ENCODE results near the gene TIMM17A.

Gene TIMM17A

GRCh38 chr1:202004711-202005110 is 49.4 kb downstream of the TIMM17A start:
- TF ChIP-seq ZNF274 (IDR thresholded peaks at IDR 0.05; ENCODE audit: low read depth, low read length) (no peak), YY1 (IDR thresholded peaks at IDR 0.05; ENCODE audit: insufficient read depth, insufficient read length) (no peak), SUZ12 (IDR thresholded peaks at IDR 0.05; ENCODE audit: extremely low read depth, insufficient read depth, insufficient read length) (no peak)
- Histone ChIP-seq H3K9ac (ENCODE audit: insufficient read length, low read depth) (no peak overlapping the region), H3K36me3 (ENCODE audit: insufficient read depth, insufficient read length, low read length) (peaks cover 63% of the 10 kb centered on the region), H3K4me1 (ENCODE audit: insufficient read depth, insufficient read length) (peaks cover 22% of the 10 kb centered on the region), H3K4me3 (ENCODE audit: insufficient read length, low read depth) (no peak overlapping the region), H3K9me3 (ENCODE audit: insufficient read depth, low read length) (no peaks in the 10 kb centered on the region), H3K27me3 (ENCODE audit: insufficient read depth, insufficient read length) (no peaks in the 10 kb centered on the region)
- no peak for DNase-seq (ENCODE audit: low read depth, low spot score)

DNA sequence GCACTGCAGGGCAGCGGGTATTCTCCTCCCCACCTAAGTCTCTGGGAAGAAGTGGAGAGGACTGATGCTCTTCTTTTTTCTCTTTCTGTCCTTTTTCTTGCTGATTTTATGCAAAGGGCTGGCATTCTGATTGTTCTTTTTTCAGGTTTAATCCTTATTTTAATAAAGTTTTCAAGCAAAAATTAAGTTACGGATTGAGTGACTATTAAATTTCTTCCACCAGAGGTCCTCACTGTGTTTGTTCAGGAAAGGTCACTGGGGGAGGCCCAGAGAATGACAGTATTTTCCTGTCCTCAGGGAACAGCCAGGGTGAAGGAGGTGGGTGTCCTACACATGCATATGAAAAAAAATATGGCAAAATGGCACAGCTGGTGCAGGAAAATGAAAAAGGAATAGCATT is 50.7 kb downstream of the TIMM17A start:
- peaks cover 51% of the 10 kb centered on the region for H3K36me3 ChIP-seq (ENCODE audit: insufficient read depth, insufficient read length, low read length)
- H3K27me3 ChIP-seq (ENCODE audit: insufficient read depth, insufficient read length): no peaks in the 10 kb centered on the region
- peaks cover 27% of the 10 kb centered on the region for H3K4me1 ChIP-seq (ENCODE audit: insufficient read depth, insufficient read length)
- H3K9me3 ChIP-seq (ENCODE audit: insufficient read depth, low read length): no peaks in the 10 kb centered on the region
- DNase-seq (ENCODE audit: low read depth, low spot score): no peak
- no peak overlapping the region for H3K4me3 ChIP-seq (ENCODE audit: insufficient read length, low read depth)
- no peak for TF ChIP-seq ZNF274 (IDR thresholded peaks at IDR 0.05; ENCODE audit: low read depth, low read length)
- TF ChIP-seq YY1 (IDR thresholded peaks at IDR 0.05; ENCODE audit: insufficient read depth, insufficient read length): no peak
- TF ChIP-seq SUZ12 (IDR thresholded peaks at IDR 0.05; ENCODE audit: extremely low read depth, insufficient read depth, insufficient read length): no peak
- H3K9ac ChIP-seq (ENCODE audit: insufficient read length, low read depth): no peak overlapping the region

DNA sequence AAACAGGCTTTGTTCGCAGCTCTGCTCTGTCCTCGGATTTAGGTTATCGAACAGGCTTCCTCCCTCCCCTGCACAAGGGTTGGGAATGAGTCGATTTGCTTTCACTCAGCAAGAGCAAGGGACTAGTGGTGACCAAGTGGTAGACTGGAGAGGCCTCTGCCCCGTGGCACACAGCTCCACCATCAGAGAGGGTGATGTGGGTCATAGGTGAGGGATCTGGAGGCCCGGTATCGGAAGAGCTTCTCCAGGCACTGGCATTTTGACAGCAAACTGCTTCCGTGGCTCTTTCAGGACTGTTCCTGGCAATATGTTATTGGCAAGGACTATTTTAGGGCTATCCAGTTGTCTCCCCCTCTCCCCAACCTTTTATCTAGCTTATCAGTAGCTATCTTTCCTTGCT is 52.0 kb downstream of the TIMM17A start:
- TF ChIP-seq SUZ12 (IDR thresholded peaks at IDR 0.05; ENCODE audit: extremely low read depth, insufficient read depth, insufficient read length) (no peak), ZNF274 (IDR thresholded peaks at IDR 0.05; ENCODE audit: low read depth, low read length) (no peak), YY1 (IDR thresholded peaks at IDR 0.05; ENCODE audit: insufficient read depth, insufficient read length) (no peak)
- Histone ChIP-seq H3K4me1 (ENCODE audit: insufficient read depth, insufficient read length) (peaks cover 34% of the 10 kb centered on the region), H3K9me3 (ENCODE audit: insufficient read depth, low read length) (no peaks in the 10 kb centered on the region), H3K27me3 (ENCODE audit: insufficient read depth, insufficient read length) (no peaks in the 10 kb centered on the region), H3K4me3 (ENCODE audit: insufficient read length, low read depth) (no peak overlapping the region), H3K36me3 (ENCODE audit: insufficient read depth, insufficient read length, low read length) (peaks cover 48% of the 10 kb centered on the region), H3K9ac (ENCODE audit: insufficient read length, low read depth) (peak overlapping the region; percentile 53)
- DNase-seq (ENCODE audit: low read depth, low spot score): no peak

DNA sequence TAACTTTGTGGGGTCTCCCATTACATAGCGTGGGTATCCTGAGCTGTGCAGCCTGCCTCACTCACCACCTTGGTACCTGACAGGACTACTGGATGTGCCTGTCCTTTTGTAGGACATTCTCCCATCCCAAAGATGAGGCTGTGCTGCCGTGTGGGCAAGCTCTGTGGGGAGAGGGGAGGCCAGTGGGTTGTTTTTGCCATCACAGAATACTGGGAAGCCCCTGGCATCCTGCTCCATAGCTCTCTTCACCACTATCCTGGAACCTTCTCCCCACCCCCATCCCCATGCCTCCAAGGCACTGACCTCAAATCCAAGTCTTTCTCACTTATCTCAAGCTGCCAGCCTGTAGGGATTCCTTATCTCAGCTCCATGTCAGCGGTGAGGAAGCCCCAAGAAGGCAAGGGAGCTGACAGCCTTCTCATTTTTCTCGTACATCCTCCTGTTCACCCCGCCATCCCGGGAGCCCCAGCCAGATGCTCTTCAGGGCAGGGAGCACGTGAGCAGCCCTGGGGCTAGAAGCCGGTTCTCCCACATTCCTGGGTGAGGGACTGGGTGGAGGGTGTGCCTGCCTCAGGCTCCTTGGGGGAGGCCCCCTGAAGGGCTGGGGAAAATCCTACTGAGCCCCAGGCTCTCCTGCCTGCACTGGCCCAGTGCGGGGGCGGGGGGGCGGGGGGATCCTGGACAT is 52.6 kb downstream of the TIMM17A start:
- Histone ChIP-seq H3K27me3 (ENCODE audit: insufficient read depth, insufficient read length) (no peaks in the 10 kb centered on the region), H3K36me3 (ENCODE audit: insufficient read depth, insufficient read length, low read length) (peaks cover 48% of the 10 kb centered on the region), H3K9me3 (ENCODE audit: insufficient read depth, low read length) (no peaks in the 10 kb centered on the region), H3K4me3 (ENCODE audit: insufficient read length, low read depth) (peak overlapping the region; percentile 0), H3K9ac (ENCODE audit: insufficient read length, low read depth) (peak overlapping the region; percentile 53), H3K4me1 (ENCODE audit: insufficient read depth, insufficient read length) (peaks cover 38% of the 10 kb centered on the region)
- no peak for TF ChIP-seq YY1 (IDR thresholded peaks at IDR 0.05; ENCODE audit: insufficient read depth, insufficient read length)
- no peak for TF ChIP-seq SUZ12 (IDR thresholded peaks at IDR 0.05; ENCODE audit: extremely low read depth, insufficient read depth, insufficient read length)
- no peak for TF ChIP-seq ZNF274 (IDR thresholded peaks at IDR 0.05; ENCODE audit: low read depth, low read length)
- no peak for DNase-seq (ENCODE audit: low read depth, low spot score)

GRCh38 chr1:202009326-202010179 is 54.2 kb downstream of the TIMM17A start:
- no peaks in the 10 kb centered on the region for H3K9me3 ChIP-seq (ENCODE audit: insufficient read depth, low read length)
- peaks cover 36% of the 10 kb centered on the region for H3K4me1 ChIP-seq (ENCODE audit: insufficient read depth, insufficient read length)
- peak overlapping the region; percentile 61 for H3K4me3 ChIP-seq (ENCODE audit: insufficient read length, low read depth)
- peak; percentile 82 for DNase-seq (ENCODE audit: low read depth, low spot score)
- TF ChIP-seq ZNF274 (IDR thresholded peaks at IDR 0.05; ENCODE audit: low read depth, low read length): no peak
- no peak for TF ChIP-seq SUZ12 (IDR thresholded peaks at IDR 0.05; ENCODE audit: extremely low read depth, insufficient read depth, insufficient read length)
- no peak for TF ChIP-seq YY1 (IDR thresholded peaks at IDR 0.05; ENCODE audit: insufficient read depth, insufficient read length)
- peaks cover 48% of the 10 kb centered on the region for H3K36me3 ChIP-seq (ENCODE audit: insufficient read depth, insufficient read length, low read length)
- H3K27me3 ChIP-seq (ENCODE audit: insufficient read depth, insufficient read length): no peaks in the 10 kb centered on the region
- H3K9ac ChIP-seq (ENCODE audit: insufficient read length, low read depth): peak overlapping the region; percentile 82

DNA sequence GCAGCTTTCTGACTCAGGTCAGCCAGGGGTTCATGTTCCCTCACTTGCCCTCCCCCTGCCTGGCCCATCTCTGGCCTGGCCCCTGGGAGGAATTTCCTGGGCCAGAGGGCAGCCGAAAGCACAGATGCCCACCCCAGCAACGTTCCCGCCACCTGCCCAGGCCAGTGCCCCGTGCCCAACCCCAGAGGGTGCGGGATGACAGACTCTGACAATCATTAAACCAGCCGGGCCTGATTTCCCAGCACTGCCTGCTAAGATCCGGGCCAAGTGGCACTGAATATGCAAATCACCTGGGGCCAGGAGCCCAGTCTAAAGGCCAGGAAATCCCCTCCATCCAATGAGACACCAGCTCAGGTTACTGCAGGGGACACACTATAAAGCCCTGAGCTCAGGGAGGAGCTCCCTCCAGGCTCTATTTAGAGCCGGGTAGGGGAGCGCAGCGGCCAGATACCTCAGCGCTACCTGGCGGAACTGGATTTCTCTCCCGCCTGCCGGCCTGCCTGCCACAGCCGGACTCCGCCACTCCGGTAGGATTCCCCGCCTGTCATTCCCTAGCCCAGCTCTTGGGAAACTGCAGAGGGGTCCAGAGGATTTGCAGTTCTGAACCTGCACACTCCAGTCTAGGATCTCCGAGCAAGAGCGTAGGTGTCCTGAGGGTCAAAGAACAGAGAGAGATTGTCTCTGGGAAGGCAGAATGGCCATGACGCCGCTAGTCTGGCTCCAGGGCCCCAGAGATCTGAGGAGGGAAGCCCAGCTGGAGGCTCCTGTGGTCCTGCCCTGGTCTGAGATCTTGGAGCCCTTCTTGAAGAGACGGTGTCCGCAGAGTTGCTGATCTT is 55.1 kb downstream of the TIMM17A start, which contains the start of gene ELF3:
TSS of gene ELF3 (plus strand) at position 408 of the 836 bp plus-strand sequence. CDS start 550 bp downstream, outside the sequence.
- no peaks in the 10 kb centered on the region for H3K27me3 ChIP-seq (ENCODE audit: insufficient read depth, insufficient read length)
- DNase-seq (ENCODE audit: low read depth, low spot score): peak; percentile 97
- H3K4me1 ChIP-seq (ENCODE audit: insufficient read depth, insufficient read length): peaks cover 30% of the 10 kb centered on the region
- H3K9me3 ChIP-seq (ENCODE audit: insufficient read depth, low read length): no peaks in the 10 kb centered on the region
- peak within 1 kb of the TSS; percentile 89 for H3K9ac ChIP-seq (ENCODE audit: insufficient read length, low read depth)
- no peak for TF ChIP-seq YY1 (IDR thresholded peaks at IDR 0.05; ENCODE audit: insufficient read depth, insufficient read length)
- no peak for TF ChIP-seq SUZ12 (IDR thresholded peaks at IDR 0.05; ENCODE audit: extremely low read depth, insufficient read depth, insufficient read length)
- TF ChIP-seq ZNF274 (IDR thresholded peaks at IDR 0.05; ENCODE audit: low read depth, low read length): no peak
- peaks cover 47% of the 10 kb centered on the region for H3K36me3 ChIP-seq (ENCODE audit: insufficient read depth, insufficient read length, low read length)
- H3K4me3 ChIP-seq (ENCODE audit: insufficient read length, low read depth): peak within 1 kb of the TSS; percentile 61

Data from NT2/D1 (cell line).